NCI-H128 (cell line): ENCODE results near the gene STX10.
"Not testable (repeated sequence)": the region's sequence is repeated elsewhere in the genome, so short reads cannot be mapped to it uniquely, and the experiment has no call there.

ENCODE experiments used
- DNase-seq: peaks from one replicate; lab custom pipeline; 2025; ENCODE audit not compliant: unreplicated experiment; lab: John Stamatoyannopoulos, UW

STX10 gene

DNA sequence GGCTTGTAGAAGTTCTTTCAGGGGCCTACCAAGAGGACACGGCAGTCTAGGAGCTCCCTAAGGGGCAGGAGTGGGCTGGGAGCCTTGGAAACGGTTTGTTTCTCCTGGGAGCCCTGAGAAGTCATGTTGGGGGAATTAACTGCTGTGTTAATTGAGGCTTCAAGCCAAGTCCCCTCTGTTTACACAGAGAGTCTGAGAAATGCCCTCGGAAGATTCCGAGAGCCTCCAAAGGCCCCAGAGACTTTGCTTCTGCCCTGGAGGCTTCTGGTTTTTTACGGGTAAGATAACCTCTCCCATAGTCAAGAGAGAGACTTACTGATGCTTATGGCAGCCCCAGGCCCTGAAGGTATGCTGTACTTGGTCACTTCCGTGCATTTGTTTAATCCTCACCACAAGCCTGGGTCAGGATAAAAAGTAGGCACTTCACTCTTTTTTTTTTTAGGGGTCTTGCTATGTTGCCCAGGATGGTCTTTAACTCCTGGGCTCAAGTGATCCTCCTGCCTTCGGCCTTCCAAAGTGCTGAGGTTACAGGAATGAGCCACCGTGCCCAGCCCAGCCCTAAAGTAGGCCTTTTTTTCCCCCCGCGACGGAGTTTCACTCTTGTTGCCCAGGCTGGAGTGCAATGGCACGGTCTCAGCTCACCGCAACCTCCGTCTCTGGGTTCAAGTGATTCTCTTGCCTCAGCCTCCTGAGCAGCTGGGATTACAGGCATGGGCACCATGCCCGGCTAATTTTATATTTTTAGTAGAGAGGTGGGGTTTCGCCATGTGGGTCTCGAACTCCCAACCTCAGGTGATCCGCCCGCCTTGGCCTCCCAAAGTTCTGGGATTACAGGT is 15.2 kb upstream of the STX10 start:
- no peak for DNase-seq

DNA sequence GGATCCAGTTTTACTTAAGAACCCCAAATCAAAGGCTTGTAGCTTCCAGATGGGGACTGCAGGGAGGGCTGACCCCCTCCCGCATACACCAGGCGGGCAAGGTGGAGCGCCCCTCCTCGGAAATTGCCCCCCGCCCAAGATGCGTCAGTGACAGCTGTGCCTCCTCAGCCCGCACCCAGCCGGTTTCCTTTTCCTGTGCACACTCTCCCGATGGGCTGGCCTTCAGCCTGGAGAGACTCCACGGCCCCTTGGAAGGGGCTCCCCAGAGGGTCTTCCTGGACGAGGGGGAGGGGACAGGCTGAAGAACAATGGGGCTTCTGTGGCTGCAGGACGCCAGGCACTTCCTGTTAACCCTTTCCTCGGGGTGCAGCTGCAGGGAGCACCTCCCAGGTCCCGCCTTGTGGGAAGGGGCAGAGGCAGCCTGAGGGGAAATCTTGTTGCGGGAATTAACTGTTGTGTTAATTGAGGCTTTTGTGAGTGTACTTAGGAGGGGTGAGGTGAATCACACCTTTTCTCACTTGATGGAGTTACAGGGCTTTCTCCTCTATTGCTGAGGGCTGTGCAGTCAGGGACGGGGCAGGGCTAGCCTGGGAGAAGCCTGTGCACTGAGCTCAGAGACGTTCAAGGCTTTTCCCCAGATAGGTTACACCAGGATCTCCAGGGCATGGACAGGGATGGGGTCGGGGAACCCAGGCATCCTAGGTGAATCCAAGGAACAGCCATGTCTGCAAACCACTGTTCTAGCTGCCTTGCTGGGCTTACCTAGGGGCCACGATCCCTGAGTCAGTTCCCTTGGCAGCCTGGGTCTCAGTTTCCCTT is 14.4 kb upstream of the STX10 start:
- no peak for DNase-seq

DNA sequence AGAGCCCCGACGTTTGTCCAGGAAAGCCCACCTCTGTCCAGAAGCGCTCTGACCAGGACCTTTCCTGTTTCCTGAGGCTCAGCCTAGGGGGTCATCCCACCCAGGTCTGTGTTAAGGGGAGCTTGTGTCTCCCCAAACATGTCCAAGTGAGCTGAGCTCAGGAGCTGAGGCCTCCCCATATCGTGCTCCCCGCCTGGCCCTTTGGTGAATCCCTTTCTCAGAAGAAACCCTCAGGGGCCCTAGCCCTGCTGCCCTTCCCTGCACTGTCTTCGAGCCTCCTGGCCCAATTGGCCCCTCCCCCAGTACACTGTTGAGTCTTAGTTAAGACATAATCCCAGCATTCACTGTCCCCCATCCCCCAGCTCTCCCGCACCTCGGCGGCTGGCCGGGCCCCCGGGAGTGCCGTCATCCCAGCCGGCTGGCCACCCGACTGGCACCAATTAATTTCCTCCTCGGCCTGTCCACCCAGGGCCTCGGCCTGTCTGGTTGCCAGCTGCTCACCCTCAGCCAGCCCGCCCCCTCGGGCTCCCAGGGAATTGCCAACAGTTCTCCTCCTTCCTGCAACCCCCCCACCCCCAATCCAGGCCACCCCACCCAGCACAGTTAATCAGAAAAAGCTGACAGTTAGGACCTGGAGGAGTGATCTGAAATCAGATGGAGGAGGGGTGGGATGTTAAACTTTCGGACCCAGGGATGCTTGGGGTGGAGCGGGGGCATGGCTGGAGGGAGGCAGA is 13.6 kb upstream of the STX10 start:
- DNase-seq: no peak

DNA sequence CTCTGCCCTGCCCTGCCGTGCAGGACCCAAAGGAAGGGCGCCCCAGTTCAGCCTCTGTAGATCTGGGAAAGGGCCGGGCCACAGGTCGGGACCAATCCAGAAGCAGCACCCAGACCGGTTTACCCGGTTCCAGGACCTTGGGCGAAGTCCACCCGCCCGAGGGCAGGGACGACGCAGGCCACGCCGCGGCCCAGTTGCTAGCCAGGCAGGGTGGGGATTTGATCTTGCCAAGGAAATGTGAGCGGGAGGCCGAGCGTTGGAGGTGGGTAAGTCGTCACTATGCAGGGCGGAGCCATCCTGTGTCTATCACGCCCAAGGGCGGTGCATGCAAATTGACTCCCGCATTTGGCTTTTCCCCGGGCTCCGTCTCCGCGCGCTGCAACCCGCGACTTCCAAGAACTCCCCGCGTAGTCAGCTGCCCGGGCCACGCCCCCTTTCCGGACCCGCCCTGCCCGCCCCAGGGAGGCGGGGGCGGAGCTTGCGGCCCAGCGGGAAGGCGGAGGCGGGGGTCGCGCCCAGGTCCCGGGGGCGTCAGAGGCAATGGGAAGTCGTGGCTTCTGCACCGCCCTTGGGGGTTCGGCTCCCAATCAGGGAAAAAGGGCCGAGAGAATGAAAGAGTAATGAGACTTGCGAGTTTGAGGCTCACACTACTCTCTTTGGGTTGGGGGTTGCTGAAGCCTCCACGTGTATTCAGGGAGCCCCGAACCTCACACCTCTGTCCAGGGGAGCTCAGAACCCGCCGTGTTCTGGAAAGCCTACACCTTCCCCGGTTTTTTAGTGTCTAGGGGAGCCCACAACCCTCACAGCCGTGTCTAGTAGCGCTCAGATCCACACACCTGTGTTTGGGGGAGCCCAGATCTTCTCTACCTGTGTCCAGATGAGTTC is 12.8 kb upstream of the STX10 start:
- DNase-seq: peak; percentile 77

DNA sequence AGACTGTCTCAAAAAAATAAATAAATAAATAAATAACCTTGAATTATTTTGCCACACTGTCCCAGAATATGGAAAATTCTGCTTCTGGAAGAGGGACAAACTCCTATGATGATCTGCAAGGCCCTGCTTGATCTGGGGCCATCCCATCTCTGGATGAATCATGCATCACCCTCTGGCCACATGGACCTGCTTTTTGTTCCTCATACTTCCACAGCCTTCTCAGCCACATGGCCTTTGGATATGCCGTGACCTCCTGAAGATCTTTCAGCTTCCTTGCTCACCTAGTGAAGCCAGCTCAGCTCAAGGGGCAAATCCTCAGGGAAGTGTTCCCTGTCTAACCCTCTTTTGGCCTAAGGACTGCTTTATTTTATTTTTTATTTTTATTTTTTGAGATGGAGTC is 10.4 kb upstream of the STX10 start:
- no peak for DNase-seq

DNA sequence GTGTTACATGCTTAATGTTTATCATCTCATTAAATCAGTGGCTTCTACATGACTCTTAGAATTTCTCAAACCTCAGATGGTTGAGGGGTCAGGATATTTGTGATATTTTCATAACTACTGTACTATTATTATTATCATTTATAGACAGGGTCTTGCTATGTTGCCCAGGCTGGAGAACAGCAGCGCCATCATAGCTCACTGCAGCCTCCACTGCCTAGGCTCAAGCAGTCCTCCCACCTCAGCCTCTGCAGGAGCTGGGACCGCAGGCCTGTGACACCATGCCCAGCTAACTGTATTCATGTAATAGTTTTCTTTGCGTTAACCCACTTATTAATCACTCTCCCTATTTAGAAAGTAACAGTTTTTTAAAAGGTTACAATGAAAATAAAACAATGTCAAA is 9.5 kb upstream of the STX10 start:
- DNase-seq: no peak

DNA sequence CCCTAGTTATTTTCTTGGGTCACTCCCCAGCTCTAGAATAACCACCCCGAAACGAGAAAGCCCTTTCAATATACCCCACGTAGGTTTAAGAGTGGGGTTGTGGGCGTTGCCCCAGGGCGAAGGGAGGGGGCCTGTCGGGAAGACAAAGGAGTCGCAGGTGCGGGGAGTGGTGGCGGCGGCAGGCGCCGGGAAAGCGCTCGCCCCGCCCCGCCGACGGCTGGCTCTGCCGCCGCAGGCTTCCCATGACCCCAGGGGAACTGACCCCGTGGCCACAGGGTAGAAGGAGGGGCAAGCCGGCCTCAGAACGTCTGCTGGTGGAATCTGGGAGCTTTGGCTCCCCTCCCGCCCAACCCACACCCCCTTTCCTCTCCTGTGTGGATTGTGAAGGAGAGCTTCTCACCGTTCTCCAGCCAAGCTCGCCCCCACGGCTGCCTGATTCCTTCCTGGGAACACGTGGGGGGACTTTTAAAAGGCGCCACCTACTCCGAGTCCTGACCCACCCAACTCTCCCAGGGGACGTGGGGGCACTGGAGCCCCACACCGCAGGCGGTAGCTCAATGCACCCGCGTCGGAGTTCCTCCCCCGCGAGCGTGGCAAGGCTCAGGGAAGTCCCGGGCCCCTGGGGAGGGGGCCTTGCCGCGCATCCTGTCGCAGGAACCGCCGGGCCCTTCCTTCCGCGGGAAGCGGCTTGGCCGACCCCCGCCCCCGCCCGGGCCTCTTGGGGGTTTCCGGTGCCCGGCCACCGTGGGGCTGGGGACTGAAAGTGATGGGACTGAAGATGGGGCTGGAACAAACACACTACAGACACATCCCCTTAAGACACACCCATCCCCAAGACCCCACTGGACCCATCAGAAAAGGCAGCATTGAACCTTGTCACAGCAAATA is 5.5 kb upstream of the STX10 start:
- DNase-seq: no peak

DNA sequence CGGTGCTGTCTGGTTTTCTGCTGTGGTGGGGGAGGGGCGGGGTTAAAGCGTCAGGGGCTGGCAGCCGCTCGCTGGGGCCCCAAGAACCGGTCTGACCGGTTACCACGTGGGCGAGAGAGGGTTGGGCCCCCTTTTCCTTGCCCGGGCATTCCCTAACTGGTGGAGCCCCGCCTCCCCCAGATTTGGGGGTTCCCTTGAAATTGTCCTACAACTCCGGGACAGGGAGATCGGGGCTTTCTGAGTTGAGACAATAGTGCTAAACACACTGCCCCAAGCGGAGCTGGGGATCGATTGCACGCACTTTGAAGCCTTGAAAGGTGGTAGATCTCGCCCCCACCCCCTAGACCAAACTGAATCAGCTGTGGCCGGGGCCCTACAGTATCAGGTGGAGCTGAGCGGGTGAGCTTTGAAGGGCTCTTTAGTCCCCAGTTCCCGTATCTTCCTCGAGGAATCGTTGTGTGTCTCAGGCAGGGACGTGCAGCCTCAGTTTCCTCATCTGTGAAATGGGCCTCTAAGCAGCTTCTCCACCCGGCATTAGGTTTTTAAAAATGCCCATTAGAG is 4.8 kb upstream of the STX10 start:
- DNase-seq: peak; percentile 44

DNA sequence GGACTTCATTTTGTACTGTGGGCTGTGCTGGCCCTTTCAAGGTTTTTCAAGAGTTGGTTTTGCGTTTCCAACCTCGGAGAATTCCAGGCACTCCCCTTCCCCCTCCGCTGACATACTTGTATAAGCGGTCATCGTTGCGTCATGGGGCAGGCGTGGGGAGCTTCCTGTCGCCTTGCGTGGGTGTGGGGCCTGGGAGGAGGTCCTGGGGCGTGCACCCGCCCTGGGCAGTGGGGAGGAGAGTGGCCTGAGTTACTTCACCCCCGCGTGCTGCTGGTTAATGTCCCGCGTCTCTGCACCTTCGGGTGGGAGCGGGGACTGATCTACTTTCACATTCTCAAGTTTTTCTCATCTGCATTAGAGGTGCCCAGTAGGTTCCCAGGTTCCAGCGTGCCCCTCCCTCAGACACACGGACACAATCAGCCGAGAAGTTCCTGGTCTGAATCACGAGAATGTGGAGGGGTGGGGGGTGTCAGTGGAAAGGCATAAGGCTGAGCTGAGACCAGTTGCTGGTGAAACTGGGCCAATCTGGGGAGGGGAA is 4.1 kb upstream of the STX10 start:
- no peak for DNase-seq

DNA sequence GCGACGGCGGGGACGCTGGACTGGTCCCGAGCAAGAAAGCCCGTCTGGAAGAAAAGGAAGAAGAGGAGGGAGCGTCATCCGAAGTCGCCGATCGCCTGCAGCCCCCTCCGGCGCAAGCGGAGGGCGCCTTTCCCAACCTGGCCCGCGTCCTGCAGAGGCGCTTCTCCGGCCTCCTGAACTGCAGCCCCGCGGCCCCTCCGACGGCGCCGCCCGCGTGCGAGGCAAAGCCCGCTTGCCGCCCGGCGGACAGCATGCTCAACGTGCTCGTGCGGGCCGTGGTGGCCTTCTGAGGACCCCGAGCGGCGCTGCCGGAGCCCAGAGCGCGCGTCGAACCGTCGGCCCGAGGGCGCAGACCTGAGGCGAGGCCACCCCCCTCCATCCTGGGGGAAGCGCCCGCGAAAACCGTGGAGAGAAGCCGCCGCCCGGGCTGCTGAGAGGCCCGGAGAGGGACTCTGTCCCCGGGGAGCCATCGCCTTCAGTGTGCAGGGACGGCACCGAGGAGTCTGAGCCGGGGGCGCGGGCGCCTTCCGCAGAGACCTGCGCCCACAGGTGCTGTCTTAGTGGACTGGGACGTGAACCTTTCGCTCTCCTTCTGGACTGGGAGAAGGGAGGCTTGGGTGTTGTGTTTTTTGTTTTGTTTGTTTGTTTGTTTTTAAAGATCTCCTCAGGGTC is 3.5 kb upstream of the STX10 start:
- no peak for DNase-seq

DNA sequence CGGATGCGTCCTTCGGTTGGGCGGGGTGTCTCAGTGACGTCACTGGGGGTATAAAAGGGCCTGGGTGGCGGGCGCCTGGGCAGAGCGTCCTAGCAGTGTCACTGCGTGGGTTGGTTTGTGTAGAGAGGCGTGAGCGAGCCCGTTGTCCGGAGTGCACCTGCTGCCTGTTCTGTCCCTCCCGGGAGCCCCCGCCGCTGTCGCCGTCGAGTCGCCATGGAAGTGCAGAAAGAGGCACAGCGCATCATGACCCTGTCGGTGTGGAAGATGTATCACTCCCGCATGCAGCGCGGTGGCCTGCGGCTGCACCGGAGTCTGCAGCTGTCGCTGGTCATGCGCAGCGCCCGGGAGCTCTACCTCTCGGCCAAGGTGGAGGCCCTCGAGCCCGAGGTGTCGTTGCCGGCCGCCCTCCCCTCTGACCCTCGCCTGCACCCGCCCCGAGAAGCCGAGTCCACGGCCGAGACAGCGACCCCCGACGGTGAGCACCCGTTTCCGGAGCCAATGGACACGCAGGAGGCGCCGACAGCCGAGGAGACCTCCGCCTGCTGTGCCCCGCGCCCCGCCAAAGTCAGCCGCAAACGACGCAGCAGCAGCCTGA is 2.9 kb upstream of the STX10 start:
- peak; percentile 87 for DNase-seq

DNA sequence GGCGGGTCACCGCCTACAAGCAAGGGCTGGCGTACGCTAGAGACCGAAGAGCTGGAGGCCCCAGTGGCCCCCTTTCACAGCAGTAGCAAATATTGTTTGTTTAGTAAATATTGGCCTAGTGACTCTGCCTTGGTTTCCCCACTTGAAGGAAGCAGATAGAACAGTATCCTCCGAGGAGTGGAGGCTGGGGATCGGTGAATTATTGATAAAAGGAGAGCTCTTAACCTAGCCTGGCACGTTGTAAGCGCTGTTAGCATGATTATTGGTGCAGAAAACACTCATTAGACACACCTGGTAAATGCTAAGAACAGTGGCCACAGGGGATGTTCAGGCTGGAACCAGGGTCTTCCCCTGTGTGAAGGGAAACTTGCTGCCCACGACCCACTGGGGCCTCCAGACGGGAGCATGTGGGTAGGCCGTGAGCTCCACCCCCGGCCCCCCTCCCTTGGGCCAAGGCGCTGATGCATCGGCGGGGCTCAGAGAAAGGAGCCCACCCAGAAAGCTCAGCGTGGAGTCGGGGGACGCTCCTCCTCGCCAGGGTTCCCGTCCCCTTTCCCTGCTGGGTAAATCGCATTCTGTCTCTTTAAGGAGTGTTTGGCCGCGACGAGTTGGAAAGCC is 2.3 kb upstream of the STX10 start:
- no peak for DNase-seq

DNA sequence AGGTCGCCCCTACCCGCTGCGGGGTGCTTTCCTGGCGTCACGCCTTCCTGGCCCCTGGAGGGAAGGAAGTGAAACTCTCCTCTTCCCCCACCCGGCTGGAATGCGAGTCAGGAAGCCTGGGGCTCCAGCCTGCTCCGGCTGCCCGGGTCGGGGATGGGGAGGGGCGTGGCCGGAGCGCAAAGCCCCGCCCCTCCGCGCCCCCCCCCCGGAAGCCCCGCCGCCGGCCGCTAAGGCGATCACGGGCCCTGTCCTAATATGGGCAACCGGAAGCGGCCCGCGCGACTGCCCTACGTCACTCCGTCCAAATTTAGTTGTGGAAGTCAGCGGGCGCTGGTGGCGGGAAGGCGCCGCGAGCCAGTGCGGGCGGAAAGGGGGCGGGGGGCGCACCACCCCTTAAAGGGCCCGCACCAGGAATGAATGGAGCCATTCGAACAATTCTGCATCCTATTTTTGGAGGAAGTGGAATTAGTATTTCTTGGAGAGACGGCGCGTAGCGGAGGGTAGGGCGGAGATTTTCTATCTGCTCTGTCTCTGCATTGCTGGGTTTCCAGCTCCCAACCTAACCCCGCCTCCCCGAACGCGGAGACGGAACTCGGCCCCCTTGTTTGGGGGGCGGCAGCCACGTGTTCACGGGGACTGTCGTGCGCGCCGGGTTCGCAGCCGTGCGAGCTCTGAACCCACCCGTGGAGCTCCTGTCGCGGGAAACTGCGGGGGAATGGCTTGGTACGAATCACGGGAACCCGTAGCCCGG is 1.6 kb upstream of the STX10 start:
- peak; percentile 94 for DNase-seq

DNA sequence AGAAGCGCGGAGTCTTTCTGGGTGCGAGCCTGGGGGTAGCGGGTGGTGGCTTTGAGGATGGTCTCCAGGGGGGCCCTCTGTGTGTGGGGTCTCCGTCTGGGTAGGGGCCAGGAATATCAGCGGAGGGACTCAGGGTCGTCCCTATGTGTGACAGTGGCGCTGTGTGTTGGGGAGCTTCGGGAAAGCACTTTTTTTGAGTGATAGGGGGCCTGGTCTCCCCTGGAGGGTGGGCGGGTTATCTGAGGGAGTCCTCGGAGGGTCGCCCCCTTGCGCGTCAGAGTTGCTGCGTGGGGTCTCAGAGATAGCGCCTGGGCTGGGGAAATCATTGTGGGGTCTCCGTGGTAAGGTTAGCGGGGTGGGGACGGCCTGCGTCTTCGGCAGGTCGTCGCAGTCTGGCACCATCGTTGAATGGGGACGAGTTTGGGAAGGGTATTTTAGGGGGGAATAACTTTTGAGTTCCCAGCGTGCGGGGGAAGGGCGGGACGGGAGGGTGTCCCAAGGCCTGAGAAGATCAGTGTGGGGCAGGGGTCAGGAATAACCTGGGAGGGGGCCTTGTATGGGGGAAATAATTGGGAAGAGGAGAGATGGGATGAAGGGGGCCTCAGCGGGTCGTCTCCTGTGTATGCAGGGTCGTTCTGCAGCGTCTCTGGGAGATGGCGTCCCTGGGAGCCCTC is 893 bp upstream of the STX10 start:
- no peak for DNase-seq

DNA sequence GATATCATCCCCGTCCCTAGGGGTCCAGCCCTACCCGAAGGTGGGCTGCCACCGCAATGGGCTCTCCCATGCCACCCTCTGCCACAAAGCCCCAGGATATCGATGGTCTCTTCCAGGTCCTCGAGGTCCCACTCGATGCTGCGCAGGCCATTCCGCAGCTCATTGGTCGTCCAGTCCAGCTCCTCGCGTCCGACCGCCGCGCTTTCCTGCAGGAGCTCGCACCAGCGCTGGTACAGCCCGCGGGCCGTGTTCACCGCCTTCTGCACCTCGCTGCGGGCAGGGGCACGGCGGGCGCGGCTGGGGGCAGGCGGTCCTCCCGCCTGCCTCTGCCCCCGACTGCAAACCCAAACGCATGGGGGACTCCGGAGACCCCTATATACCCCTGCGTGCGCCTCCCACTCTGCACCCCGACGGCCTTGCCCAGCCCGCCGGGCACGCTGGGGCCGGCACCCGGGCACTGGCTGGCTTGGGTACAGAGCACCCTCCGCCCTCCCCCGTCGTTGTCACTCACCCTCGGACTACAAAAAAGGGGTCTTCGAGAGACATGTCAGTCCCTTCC is 468 bp downstream of the STX10 start:
- no peak for DNase-seq

DNA sequence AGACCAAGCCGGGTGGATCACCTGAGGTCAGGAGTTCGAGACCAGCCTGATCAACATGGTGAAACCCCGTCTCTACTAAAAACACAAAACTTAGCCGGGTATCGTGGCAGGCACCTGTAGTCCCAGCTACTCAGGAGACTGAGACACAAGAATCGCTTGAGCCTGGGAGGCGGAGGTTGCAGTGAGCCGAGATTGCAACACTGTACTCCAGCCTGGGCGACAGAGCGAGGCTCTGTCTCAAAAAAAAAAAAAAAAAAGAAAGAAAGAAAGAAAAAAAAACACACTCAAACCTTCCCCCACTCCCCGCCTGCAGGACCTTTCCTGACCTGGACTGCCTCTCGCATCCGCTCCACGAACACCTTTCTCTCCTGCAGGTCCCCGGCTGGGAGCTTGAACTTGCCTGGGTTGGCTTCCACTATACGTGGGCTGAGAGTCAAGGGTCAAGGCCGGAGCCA is 975 bp downstream of the STX10 start:
- DNase-seq: not testable (repeated sequence)
